Smooth muscle cell (in vitro differentiated cells): ENCODE measurements around the gene P2RX7. TPM values are rescaled to one million over a fixed set of nuclear protein-coding genes. Genes with fewer than 3 reads are reported as not detected.

Source experiments
- DNase-seq: peaks from one replicate; lab custom pipeline; 2025; ENCODE audit not compliant: unreplicated experiment; lab: John Stamatoyannopoulos, UW
- H2AFZ ChIP-seq: fragments of 200-600 bp; sonication (generic); 2 replicates; pipeline ENCODE4 v1.6.0; 2016; ENCODE audit warnings: antibody characterized with exemption, low read depth, mild to moderate bottlenecking
- H3F3A ChIP-seq: fragments of 200-600 bp; sonication (generic); 2 replicates; pipeline ENCODE4 v1.6.0; 2017; ENCODE audit warnings: antibody characterized with exemption, low read depth
- H3K27ac ChIP-seq: fragments of 200-600 bp; sonication (generic); 2 replicates; pipeline ENCODE4 v1.5.1; 2016; ENCODE audit warnings: low read depth, mild to moderate bottlenecking
- H3K27me3 ChIP-seq: fragments of 200-600 bp; sonication (generic); 2 replicates; pipeline ENCODE4 v1.6.1; 2016; ENCODE audit warnings: low read depth, mild to moderate bottlenecking
- H3K36me3 ChIP-seq: fragments of 200-600 bp; sonication (generic); 2 replicates; pipeline ENCODE4 v1.5.1; 2016; ENCODE audit warnings: low read depth
- H3K4me1 ChIP-seq: fragments of 200-600 bp; sonication (generic); 2 replicates; pipeline ENCODE4 v1.5.1; 2016; ENCODE audit warnings: low read depth
- H3K4me2 ChIP-seq: fragments of 200-600 bp; sonication (generic); 2 replicates; pipeline ENCODE4 v1.6.0; 2016; ENCODE audit warnings: mild to moderate bottlenecking
- H3K4me3 ChIP-seq: fragments of 200-600 bp; sonication (generic); 2 replicates; pipeline ENCODE4 v1.5.1; 2016; ENCODE audit warnings: mild to moderate bottlenecking
- H3K79me2 ChIP-seq: fragments of 200-600 bp; sonication (generic); 2 replicates; pipeline ENCODE4 v1.6.0; 2016; ENCODE audit warnings: low read depth, mild to moderate bottlenecking
- H3K9ac ChIP-seq: fragments of 200-600 bp; sonication (generic); 2 replicates; pipeline ENCODE4 v1.6.0; 2016; ENCODE audit warnings: low read depth
- H3K9me3 ChIP-seq: fragments of 200-600 bp; sonication (generic); replicated peaks from 2 replicates; pipeline ENCODE4 v1.5.1; 2016; ENCODE audit warnings: low read depth
- H4K20me1 ChIP-seq: fragments of 200-600 bp; sonication (generic); 2 replicates; pipeline ENCODE4 v1.6.0; 2016; ENCODE audit warnings: low read depth
- CTCF ChIP-seq: fragments of 200-600 bp; sonication (generic); IDR thresholded peaks from 2 replicates; pipeline ENCODE4 v1.5.1; 2017; ENCODE audit warnings: borderline replicate concordance, mild to moderate bottlenecking, antibody characterized with exemption; ENCODE audit not compliant: insufficient read depth, poor library complexity, severe bottlenecking
- WGBS: methylation state at CpG from one replicate; pipeline ENCODE4 v1.1.7; 2016; ENCODE audit warnings: low lambda C conversion rate; 5-methylcytosine and 5-hydroxymethylcytosine counted together
- polyA plus RNA-seq: library from polyadenylated mRNA; unstranded; fragments of >200 nt; fragmentation: Nextera tagmentation; extraction: Ambion mirVana; gene quantifications from 2 replicates; pipeline ENCODE4 v1.2.1, GENCODE V29; 2016
- total RNA-seq: library from RNA; depleted of rRNA; stranded (reverse); fragments of >200 nt; gene quantifications from 2 replicates; pipeline ENCODE4 v1.2.3, GENCODE V29; 2014

The P2RX7 gene
- total and polyA plus RNA-seq, 2 experiments from 2014 or later: 1.1 to 1.6 TPM

GRCh38 chr12:121186826-121187225 lies 54.1 kb downstream of the P2RX7 start:
- H3K27me3 ChIP-seq: no peaks in the 10 kb centered on the region
- DNase-seq: no peak
- no peak overlapping the region for H3K4me2 ChIP-seq
- WGBS: 95% methylated on average over 2 of the region's 2 CpGs
- H3K36me3 ChIP-seq: no peaks in the 10 kb centered on the region
- H2AFZ ChIP-seq: no peak overlapping the region
- H3K9me3 ChIP-seq: no peaks in the 10 kb centered on the region
- H3K4me3 ChIP-seq: no peak overlapping the region
- H4K20me1 ChIP-seq: no peaks in the 10 kb centered on the region
- H3K4me1 ChIP-seq: no peaks in the 10 kb centered on the region
- peaks cover 4% of the 10 kb centered on the region for H3F3A ChIP-seq
- no peak for TF ChIP-seq CTCF
- H3K79me2 ChIP-seq: no peaks in the 10 kb centered on the region
- H3K27ac ChIP-seq: no peak overlapping the region
- no peak overlapping the region for H3K9ac ChIP-seq

GRCh38 chr12:121187501-121187900 lies 54.8 kb downstream of the P2RX7 start:
- Histone ChIP-seq H3K27me3 (no peaks in the 10 kb centered on the region), H3K9ac (no peak overlapping the region), H3K36me3 (no peaks in the 10 kb centered on the region), H3F3A (peaks cover 7% of the 10 kb centered on the region), H3K9me3 (no peaks in the 10 kb centered on the region), H3K4me1 (no peaks in the 10 kb centered on the region), H3K27ac (no peak overlapping the region), H3K4me2 (no peak overlapping the region), H4K20me1 (no peaks in the 10 kb centered on the region), H3K4me3 (no peak overlapping the region), H3K79me2 (no peaks in the 10 kb centered on the region), H2AFZ (no peak overlapping the region)
- WGBS: 87% methylated on average over 7 of the region's 7 CpGs
- TF ChIP-seq CTCF: no peak
- DNase-seq: no peak

DNA sequence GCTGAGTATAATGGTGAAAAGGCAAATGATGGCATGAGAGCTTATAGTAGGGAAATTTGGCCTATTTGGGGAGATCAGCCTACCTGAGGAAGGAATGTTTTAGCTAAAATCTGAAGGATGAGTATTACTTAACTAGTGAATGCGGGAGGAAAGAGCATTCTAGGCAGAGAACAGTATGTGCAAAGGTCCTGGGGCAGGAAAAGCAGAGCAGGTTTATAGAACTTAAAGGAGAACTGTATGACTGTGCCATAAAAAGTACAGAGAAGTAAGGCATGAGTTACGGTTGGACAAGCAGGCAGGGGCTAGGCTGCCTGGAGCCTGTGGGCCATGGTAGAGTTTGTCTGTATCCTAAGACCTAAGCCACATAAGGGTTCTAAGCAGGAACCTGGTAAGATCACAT lies 55.6 kb downstream of the P2RX7 start:
- Histone ChIP-seq H3K27ac (no peak overlapping the region), H3K4me2 (no peak overlapping the region), H3K36me3 (no peaks in the 10 kb centered on the region), H4K20me1 (no peaks in the 10 kb centered on the region), H3K79me2 (no peaks in the 10 kb centered on the region), H3K9ac (no peak overlapping the region), H3K4me1 (no peaks in the 10 kb centered on the region), H3F3A (peaks cover 7% of the 10 kb centered on the region), H3K4me3 (no peak overlapping the region), H3K27me3 (no peaks in the 10 kb centered on the region), H2AFZ (no peak overlapping the region), H3K9me3 (no peaks in the 10 kb centered on the region)
- no peak for TF ChIP-seq CTCF
- DNase-seq: no peak
- WGBS: 93% methylated on average over 2 of the region's 2 CpGs

DNA sequence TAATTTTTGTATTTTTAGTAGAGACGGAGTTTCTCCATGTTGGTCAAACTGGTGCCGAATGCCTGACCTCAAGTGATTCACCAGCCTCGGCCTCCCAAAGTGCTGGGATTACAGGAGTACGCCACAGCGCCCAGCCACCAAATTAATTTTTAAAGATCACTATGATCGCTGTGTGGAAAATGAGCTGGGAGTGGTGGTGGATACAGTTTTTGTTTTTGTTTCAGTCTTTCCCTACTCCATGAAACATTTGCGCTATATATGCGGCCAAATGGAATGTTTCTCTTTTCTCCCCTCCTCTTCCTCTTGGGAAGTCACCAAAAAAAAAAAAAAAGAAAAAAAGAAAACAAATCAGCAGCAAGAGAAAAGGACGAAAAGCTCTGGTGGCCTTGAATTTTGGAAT lies 56.5 kb downstream of the P2RX7 start:
- Histone ChIP-seq H2AFZ (no peak overlapping the region), H3K4me2 (no peak overlapping the region)
- TF ChIP-seq CTCF: no peak

More for the DNA sequence above, 56.5 kb downstream of the P2RX7 start:
- no peaks in the 10 kb centered on the region for H3K27me3 ChIP-seq
- H3K79me2 ChIP-seq: no peaks in the 10 kb centered on the region
- no peak overlapping the region for H3K4me3 ChIP-seq
- H3K4me1 ChIP-seq: no peaks in the 10 kb centered on the region
- H3K9me3 ChIP-seq: no peaks in the 10 kb centered on the region
- H3F3A ChIP-seq: peaks cover 7% of the 10 kb centered on the region
- 95% methylated on average over 9 of the region's 9 CpGs for WGBS
- H3K9ac ChIP-seq: no peak overlapping the region
- no peaks in the 10 kb centered on the region for H4K20me1 ChIP-seq
- DNase-seq: no peak
- H3K27ac ChIP-seq: no peak overlapping the region
- H3K36me3 ChIP-seq: no peaks in the 10 kb centered on the region
